HPDE6-E6E7 (cell line): ENCODE measurements around the gene GNB2.

Experiments used
- DNase-seq: peaks from one replicate; pipeline ENCODE4 v3.0.0; 2011; ENCODE audit warnings: missing footprints; ENCODE audit errors: extremely low spot score

The GNB2 gene

DNA sequence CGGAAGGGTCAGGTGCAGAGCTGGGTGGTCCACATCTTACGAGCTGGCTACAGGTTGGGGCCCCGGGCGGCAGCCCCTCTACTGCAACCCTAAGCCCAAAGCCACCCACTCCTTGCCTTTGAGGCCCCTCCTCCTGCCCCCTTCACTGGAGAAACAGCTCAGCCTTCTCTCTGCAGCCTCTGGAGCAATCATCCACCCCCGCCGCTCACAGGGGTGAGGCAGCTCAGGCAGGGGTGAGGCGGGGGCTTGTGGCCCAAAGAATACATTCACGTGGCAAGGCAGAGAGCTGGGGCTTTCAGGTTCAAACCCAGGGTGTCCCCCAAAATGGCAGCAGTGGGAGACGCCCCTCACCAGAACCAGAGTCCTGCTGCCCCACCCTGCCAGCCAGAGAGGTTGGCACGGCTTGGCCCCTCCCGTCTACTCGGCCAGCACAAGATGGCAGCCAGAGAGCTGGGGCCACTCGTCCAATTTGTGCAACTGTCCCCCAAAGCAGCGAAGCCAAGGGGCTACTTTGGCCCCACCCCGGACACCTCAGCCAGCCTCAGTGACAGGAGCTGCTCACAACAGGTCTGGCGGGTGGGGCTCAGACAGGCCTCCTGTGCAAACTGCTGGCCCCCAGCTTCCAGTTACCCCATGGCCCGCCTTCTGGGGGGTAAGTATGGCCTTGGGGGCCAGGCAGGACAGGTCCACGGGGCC, 7.2 kb downstream of the GNB2 start:
- no peak for DNase-seq

DNA sequence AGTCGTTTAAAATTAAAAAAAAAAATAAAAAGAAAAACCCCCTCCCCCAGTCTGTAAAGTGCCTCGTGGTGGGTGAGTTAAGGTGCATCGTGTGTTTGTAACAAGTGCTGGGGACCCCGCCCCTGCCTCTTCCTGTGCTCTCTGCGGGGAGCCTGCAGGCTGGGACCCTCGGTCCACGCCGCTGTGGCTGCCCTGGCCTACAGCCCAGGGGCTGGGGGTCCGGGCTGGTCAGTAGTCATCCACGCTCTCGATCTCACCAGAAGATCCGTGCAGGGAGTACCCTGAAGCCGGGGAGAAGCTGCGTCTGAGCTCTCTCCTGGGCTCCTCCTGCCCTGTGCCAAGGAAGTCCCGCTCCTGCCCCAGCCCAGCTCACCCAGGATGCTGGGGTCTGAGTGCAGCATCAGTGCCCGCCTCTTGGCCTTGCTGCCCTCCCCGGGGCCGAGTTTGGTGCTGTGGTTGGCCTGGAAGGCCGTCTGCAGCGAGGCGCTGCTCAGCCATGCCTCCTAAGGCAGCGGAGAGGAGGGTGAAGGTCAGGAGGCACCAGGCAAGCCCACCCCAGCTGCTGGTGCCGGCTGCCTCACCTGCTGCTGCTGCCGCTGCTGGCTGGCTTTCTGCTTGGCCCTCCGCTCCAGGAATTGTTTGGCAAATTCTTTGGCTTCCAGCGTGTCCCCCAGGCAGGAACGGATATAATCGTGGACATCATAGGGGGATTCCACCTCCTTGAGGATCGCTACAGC, 8.1 kb downstream of the GNB2 start:
- DNase-seq, result no peak

DNA sequence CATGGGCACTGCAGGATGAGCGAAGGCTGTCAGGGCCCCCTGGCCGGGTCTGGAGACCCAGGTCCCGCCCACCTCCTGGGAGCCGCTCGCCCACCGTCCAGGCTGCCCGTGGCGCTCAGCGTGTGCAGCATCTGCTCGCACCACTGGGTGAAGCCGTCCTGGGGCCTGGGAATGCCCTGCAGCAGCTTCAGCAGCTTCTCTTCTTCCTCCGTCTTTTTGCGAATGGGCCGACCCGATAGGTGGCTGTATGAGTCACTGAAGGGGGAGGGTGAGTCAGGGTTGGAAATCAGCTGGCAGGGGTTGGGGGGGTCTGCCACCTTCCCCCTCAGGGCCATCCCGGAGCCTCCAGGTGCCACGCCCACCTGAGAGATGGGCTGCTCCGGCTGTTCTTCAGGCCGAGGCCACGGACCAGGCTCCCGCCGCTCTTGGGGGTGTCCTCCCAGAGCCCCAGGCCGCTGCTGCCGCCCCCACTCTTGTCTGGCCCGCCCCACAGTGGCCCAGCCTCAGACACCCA, 8.7 kb downstream of the GNB2 start:
- DNase-seq, result no peak

DNA sequence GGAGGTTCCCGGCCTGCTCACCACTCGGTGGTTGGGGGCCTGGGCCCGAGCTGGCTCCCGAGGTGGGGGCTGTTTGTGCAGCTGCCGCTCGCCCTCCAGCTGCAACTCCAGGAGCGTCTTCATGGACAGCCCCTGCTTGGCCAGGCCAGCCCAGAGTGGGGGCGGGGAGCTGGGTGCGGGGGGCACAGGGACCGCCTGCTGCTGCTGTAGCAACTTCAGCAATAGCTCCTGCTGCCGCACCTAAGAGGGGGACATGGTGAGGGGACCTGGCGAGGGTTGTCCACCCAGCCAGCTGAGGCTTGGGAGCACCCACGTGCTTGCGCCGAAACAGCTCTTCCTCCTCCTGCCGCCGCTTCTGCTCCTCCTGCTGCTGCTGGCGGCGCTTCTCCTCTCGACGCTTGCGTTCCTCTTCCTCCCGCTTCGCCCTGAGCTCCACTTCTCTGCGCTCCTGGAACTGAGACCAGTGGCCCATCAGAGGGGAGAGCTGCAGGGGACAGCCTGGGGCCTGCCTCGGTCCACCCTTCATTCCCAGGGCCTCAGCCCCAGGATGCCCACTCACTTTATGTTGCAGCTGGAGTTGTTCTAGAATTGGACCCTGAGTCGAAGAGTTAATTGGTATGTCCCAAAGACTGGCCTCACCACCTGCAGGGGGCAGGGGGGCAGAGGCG, 9.6 kb downstream of the GNB2 start:
- no peak for DNase-seq

DNA sequence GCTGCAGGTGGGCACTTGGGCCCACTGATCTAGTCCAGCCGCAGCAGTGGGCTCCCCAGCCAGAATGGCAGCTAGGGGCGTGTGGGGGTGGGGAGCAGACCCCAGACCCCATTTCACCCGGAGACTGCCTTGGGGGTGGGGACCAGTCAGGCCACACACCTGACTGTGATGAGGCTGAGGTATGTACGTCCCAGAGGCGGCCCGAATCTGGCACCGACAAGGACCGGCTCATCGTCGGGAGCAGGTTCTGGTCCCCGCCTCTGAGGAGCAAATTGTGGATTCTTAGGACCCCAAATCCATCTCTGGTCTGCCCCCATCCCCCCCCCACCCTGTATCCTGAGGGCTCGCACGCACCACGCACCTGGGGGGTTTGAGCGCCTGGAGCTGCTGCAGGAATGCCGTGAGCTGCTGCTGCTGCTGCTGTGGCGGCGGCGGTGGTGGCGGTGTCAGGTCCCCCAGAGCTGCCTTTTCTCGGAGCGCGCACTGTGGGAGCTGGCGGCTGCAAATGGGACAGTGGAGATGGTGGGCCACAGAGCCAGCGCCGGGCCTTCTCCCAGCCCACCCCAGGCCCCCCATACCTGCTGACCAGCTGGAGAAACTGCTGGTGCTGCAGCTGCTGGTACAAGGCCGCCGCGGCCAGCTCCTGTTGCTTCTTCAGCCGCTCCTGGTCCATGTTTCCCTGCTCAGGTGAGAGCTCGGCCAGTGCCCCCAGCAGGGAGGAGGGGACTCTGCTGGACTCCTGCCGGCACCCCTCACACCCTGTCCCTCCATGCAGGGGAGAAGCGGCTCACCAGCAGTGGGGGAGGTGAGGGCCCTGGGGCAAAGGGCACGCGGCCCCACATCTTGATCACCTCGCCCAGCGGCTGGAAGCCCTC, 10.4 kb downstream of the GNB2 start:
- DNase-seq, result no peak

- no peak for DNase-seq
Observed at GRCh38 chr7:100684534-100685042, 11.0 kb downstream of the GNB2 start.

DNA sequence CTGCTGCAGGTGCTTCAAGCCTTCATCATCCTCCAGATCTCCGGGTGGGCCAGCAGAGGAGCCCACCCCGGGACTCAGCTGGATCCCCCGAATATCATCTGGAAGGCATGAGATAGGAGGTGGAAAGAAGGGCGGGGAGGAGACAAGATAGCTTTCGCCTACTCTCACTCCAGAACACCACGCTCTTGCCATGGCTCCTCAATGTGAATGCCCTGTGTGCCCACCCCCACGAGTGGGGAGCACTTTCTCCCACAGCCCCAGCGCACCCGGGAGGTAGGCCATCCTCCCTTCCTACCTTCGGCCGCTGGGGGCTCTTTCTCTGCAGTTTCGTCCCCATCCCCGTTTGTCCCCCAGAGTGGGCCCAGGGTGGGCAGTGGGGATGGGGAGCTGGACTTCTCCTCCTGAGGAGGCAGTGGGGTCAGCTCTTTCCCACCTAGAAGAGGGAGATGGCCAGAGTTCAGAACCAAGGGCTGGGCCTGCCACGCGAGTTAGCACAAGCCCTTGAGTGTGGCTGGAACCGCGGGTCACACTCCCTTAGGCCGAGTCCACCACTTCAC, 11.6 kb downstream of the GNB2 start:
- DNase-seq, result no peak

GRCh38 chr7:100685631-100686145, 12.1 kb downstream of the GNB2 start:
- DNase-seq, result no peak

GRCh38 chr7:100686201-100686821, 12.8 kb downstream of the GNB2 start:
- no peak for DNase-seq

GRCh38 chr7:100686822-100687211, 13.3 kb downstream of the GNB2 start:
- DNase-seq, result no peak

DNA sequence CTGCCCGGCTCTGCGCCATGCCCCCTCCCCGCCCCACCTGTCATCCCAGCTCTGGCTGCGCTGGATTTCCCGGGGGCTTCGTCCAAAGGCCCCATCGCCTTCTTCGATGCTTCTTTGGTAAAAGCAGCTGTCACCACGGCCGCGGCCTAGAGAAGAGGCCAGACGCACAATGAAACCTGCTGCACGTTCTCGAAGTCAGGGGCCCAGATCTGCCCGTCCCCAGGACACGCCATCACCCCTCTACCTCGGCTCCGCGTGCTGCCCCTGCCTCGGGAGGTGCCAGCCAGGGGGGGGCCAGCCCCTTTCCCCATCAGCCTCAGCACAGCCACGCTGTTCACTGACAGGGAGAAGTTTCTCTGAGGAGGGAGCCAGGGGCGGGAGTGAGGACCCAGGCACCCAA, 13.7 kb downstream of the GNB2 start:
- no peak for DNase-seq

DNA sequence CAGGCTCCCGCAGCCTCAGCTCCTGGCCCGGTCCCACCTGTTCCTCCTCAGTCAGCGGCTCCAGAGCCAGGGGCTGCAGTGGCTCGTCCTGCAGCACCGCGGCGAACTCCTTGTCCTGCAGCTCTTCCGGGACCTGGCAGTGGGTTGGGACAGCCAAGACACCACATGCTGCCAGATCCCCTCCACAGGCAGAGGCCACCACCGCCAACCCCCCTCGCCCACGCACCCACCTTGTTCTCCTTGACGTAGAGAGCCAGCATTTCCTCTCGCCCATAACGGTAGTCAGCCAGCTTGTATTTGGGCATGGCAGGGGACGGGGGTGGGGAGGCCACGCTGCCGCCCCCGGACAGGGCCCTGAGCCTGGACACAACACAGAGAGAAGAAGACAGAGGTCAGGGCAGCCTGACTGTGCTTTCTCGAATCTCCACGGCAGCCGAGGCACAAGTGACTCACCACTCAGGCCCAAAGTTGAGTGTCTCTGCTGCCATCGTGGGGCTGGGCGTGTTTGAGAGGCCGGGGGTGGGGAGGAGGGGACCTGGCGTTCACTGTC, 14.3 kb downstream of the GNB2 start:
- DNase-seq, result no peak

- DNase-seq, result no peak
Observed at GRCh38 chr7:100688326-100688860, 14.9 kb downstream of the GNB2 start.

DNA sequence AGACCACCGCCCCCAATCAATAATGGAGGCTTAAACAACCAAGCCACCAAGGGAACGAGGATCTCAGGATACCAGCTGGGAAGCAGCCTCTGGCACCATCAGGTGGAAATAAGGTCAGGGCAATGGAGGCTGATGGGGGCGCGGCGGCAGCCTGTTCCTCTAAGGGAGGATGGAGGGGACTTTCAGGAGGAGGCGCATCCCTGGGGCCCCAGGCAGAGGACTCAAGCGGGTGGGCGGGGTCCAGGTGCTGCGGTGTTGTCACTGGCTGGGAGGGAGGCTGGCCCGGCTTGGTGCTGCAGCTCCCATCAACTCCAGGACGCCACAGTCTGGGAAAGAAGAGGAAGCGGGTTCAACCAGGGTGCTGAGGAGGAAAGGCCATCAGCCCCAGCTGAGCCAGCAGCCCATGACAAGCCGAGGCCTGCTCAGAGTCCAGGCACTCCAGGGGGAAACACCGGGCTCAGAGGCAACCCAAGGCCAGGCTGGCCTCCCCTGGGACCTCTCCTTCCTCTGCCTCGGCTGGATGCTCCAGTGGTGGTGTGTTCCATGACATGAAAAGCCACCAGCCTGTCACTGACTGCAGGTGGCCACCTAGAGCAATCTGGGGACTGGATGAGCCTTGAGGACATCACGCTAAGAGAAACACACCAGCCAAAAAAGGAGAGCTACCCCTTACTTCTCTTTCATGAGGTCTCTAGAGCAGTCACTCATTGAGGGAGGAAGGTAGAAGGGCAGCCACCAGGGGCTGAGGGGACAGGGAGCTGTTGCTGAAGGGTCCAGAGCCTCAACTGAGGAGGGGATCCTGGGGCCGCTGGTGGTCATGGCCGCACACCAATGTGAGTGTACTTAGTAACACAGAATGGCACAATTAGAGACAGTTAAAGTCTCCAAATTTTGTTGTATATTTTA, 15.9 kb downstream of the GNB2 start:
- DNase-seq, result no peak

- DNase-seq, result peak; percentile 75
Observed at GRCh38 chr7:100691676-100692577, 18.4 kb downstream of the GNB2 start.

GRCh38 chr7:100692578-100692961, 19.0 kb downstream of the GNB2 start:
- DNase-seq, result no peak

GRCh38 chr7:100693312-100694097, 20.0 kb downstream of the GNB2 start:
- DNase-seq, result no peak
